Ramos (cell line): ENCODE measurements around the gene SH2B2.
"Not testable (repeated sequence)": the region's sequence is repeated elsewhere in the genome, so short reads cannot be mapped to it uniquely, and the experiment has no call there.

Experiments
- in situ Hi-C: fragments of 300-500 bp; cut with MboI; formaldehyde crosslinking; loops from one replicate; pipeline ENCODE4 v1.14.3; 2022; ENCODE audit warnings: low sequenced_read_pairs; ENCODE audit not compliant: unreplicated experiment

SH2B2 gene

GRCh38 chr7:102302025-102302424 is 15.4 kb downstream of the SH2B2 start:
- in situ Hi-C loops = no loop called here

GRCh38 chr7:102303669-102304422 is 17.2 kb downstream of the SH2B2 start:
- in situ Hi-C loops = no loop called here

GRCh38 chr7:102304668-102305067 is 18.0 kb downstream of the SH2B2 start:
- in situ Hi-C loops = no loop called here

GRCh38 chr7:102305414-102306268 is 19.0 kb downstream of the SH2B2 start:
- in situ Hi-C loops = no loop called here

GRCh38 chr7:102306916-102307677 is 20.4 kb downstream of the SH2B2 start:
- in situ Hi-C loops = no loop called here

GRCh38 chr7:102310414-102310815 is 23.7 kb downstream of the SH2B2 start:
- in situ Hi-C loops = no loop called here

- in situ Hi-C loops = no loop called here
These were observed 25.6 kb downstream of the SH2B2 start for GRCh38 chr7:102312317-102312716.

- in situ Hi-C loops = no loop called here
These were observed 27.5 kb downstream of the SH2B2 start for GRCh38 chr7:102313997-102314780.

GRCh38 chr7:102317231-102318059 is 30.8 kb downstream of the SH2B2 start:
- in situ Hi-C loops = no loop called here

GRCh38 chr7:102318482-102318971 is 31.9 kb downstream of the SH2B2 start:
- in situ Hi-C loops = no loop called here

GRCh38 chr7:102319671-102320070 is 33.0 kb downstream of the SH2B2 start:
- in situ Hi-C loops = no loop called here

- in situ Hi-C loops = no loop called here
These were observed 33.5 kb downstream of the SH2B2 start for GRCh38 chr7:102320181-102320580.

GRCh38 chr7:102320601-102321350 is 34.1 kb downstream of the SH2B2 start:
- in situ Hi-C loops = no loop called here

- in situ Hi-C loops = no loop called here
These were observed 34.9 kb downstream of the SH2B2 start for GRCh38 chr7:102321351-102322201.

- in situ Hi-C loops = no loop called here
These were observed 35.6 kb downstream of the SH2B2 start for GRCh38 chr7:102322202-102322715.

- in situ Hi-C loops = no loop called here
These were observed 37.2 kb downstream of the SH2B2 start for GRCh38 chr7:102323914-102324195.

GRCh38 chr7:102325106-102325505 is 38.4 kb downstream of the SH2B2 start:
- in situ Hi-C loops = not testable (repeated sequence)
